ENCODE results near the gene ADRA2B.
"Not testable (repeated sequence)": the region's sequence is repeated elsewhere in the genome, so short reads cannot be mapped to it uniquely, and the experiment has no call there.

Gene ADRA2B

GRCh38 chr2:96150007-96150640 is 33.8 kb upstream of the ADRA2B start:
- DNase-seq: no peak

GRCh38 chr2:96148410-96149217 is 32.2 kb upstream of the ADRA2B start:
- DNase-seq: no peak

GRCh38 chr2:96147593-96148201 is 31.3 kb upstream of the ADRA2B start:
- DNase-seq: no peak

GRCh38 chr2:96146881-96147592 is 30.7 kb upstream of the ADRA2B start:
- DNase-seq: no peak

- DNase-seq: no peak
These were observed 29.9 kb upstream of the ADRA2B start for GRCh38 chr2:96146153-96146880.

- DNase-seq: no peak
These were observed 29.4 kb upstream of the ADRA2B start for GRCh38 chr2:96145848-96146152.

GRCh38 chr2:96145036-96145847 is 28.9 kb upstream of the ADRA2B start, which contains the start of gene DUSP2:
TSS of gene DUSP2 (minus strand) at chr2:96145440. CDS start at chr2:96145354, 86 bp downstream.
- no peak for DNase-seq

- no peak for DNase-seq
These were observed 28.2 kb upstream of the ADRA2B start for GRCh38 chr2:96144481-96145035.

GRCh38 chr2:96143848-96144480 is 27.6 kb upstream of the ADRA2B start:
- DNase-seq: no peak

- no peak for DNase-seq
These were observed 27.0 kb upstream of the ADRA2B start for GRCh38 chr2:96143231-96143847.

GRCh38 chr2:96142217-96143113 is 26.1 kb upstream of the ADRA2B start:
- DNase-seq: no peak

- DNase-seq: not testable (repeated sequence)
These were observed 25.2 kb upstream of the ADRA2B start for GRCh38 chr2:96141624-96141967.

GRCh38 chr2:96140941-96141623 is 24.7 kb upstream of the ADRA2B start:
- no peak for DNase-seq

GRCh38 chr2:96139181-96139758 is 22.9 kb upstream of the ADRA2B start:
- no peak for DNase-seq

GRCh38 chr2:96138179-96139145 is 22.1 kb upstream of the ADRA2B start, which contains the start of gene ASTL:
TSS of gene ASTL (minus strand) at chr2:96138502. CDS start at chr2:96138436, 66 bp downstream.
- no peak for DNase-seq

- no peak for DNase-seq
These were observed 21.2 kb upstream of the ADRA2B start for GRCh38 chr2:96137321-96138178.

All from NCI-H187 treated with DMSO at 0.1 percent for 48 hours (cell line).